HCT116 (cell line): Measurements from ENCODE around the gene UTF1. TPM values are rescaled to one million over a fixed set of nuclear protein-coding genes. Genes with fewer than 3 reads are reported as not detected.

ENCODE experiments used
- ATAC-seq: fragments of 200-7000 bp; cut with Tn5 transposase; 2 replicates; pipeline ENCODE4 v1.9.1; 2020; ENCODE audit warnings: mild to moderate bottlenecking, moderate library complexity
- BruUV-seq: library from RNA; stranded (reverse); fragments of 400-500 nt; replicated peaks from 2 replicates; lab custom pipeline; 2021; lab: Mats Ljungman, UMichigan
- CTCF ChIA-PET: fragments of 300-600 bp; sonication (Branson Sonifier 250); formaldehyde crosslinking; loops from one replicate; lab custom pipeline; 2021; ENCODE audit warnings: antibody characterized with exemption; lab: Charles Lee
- POLR2A ChIA-PET: fragments of 300-600, 350-600 bp; sonication (Branson Sonifier 250); formaldehyde crosslinking; loops from one replicate; lab custom pipeline; 2021; ENCODE audit warnings: antibody characterized with exemption; lab: Charles Lee
- RAD21 ChIA-PET, 2 experiments: fragments of 300-600 bp; sonication (Branson Sonifier 250); formaldehyde crosslinking; loops; one replicate each; lab custom pipeline; 2023; ENCODE audit warnings: low total read pairs in 2 of 2; ENCODE audit not compliant: uncharacterized antibody in 2 of 2, unreplicated experiment in 2 of 2, low non-redundant PET in 1 of 2; lab: Charles Lee
- DNase-seq: peaks from one replicate; pipeline ENCODE4 v3.0.0-alpha.2; 2010; ENCODE audit warnings: low read depth, low spot score
- H2AFZ ChIP-seq: fragments of 200-600 bp; shearing (Covaris generic), sonication (generic); 2 replicates; pipeline ENCODE4 v1.6.1; 2017; ENCODE audit warnings: low read depth, mixed run types, mixed read lengths, antibody characterized with exemption, low read length; ENCODE audit not compliant: poor library complexity, severe bottlenecking
- H3K27ac ChIP-seq: 2 replicates; pipeline ENCODE4 v1.5.1; 2012; ENCODE audit warnings: low read depth, low read length
- H3K27me3 ChIP-seq: fragments of 200-600 bp; sonication (generic); 2 replicates; pipeline ENCODE4 v1.6.1; 2016; ENCODE audit warnings: mixed run types, low read length, mixed read lengths; ENCODE audit not compliant: insufficient read depth
- H3K36me3 ChIP-seq, 2 experiments: fragments of 200-500 bp in 1 of 2; fragments of 200-600 bp in 1 of 2; sonication (Bioruptor generic) in 1 of 2; sonication (generic) in 1 of 2; 2 replicates each; pipeline versions ENCODE4 v1.5.1 to v1.6.1; 2014 to 2016; ENCODE audit warnings: low read length in 2 of 2, inconsistent platforms in 1 of 2, mixed read lengths in 1 of 2, mixed run types in 1 of 2; ENCODE audit not compliant: insufficient read depth in 2 of 2, control insufficient read depth in 1 of 2
- H3K4me1 ChIP-seq, 2 experiments: fragments of 200-600 bp in 1 of 2; sonication (generic) in 1 of 2; 2 replicates each; pipeline versions ENCODE4 v1.5.1 to v1.6.1; 2012 to 2017; ENCODE audit warnings: low read length in 2 of 2, inconsistent platforms in 1 of 2, mild to moderate bottlenecking in 1 of 2, mixed read lengths in 1 of 2, mixed run types in 1 of 2, moderate library complexity in 1 of 2; ENCODE audit not compliant: insufficient read depth in 2 of 2, control insufficient read depth in 1 of 2
- H3K4me2 ChIP-seq: fragments of 200-600 bp; sonication (generic); 2 replicates; pipeline ENCODE4 v1.6.1; 2017; ENCODE audit warnings: mixed run types, low read length, mixed read lengths
- H3K4me3 ChIP-seq, 2 experiments: fragments of 200-600 bp in 1 of 2; sonication (generic) in 1 of 2; replicated peaks in 1 of 2; 2 replicates each; pipeline ENCODE4 v1.5.1; 2011 to 2016; ENCODE audit warnings: low read length in 2 of 2, control low read depth in 1 of 2, low read depth in 1 of 2, mild to moderate bottlenecking in 1 of 2, mixed read lengths in 1 of 2, mixed run types in 1 of 2
- H3K79me2 ChIP-seq: fragments of 200-600 bp; sonication (generic); 2 replicates; pipeline ENCODE4 v1.6.1; 2017; ENCODE audit warnings: mild to moderate bottlenecking, mixed run types, low read length, moderate library complexity, mixed read lengths; ENCODE audit not compliant: insufficient read depth
- H3K9ac ChIP-seq: fragments of 200-600 bp; sonication (generic); 2 replicates; pipeline ENCODE4 v1.6.1; 2016; ENCODE audit warnings: low read length, mixed read lengths
- H3K9me2 ChIP-seq: fragments of 200-600 bp; sonication (generic), shearing (Covaris generic); 2 replicates; pipeline ENCODE4 v1.6.1; 2017; ENCODE audit warnings: mixed run types, mild to moderate bottlenecking, moderate library complexity; ENCODE audit not compliant: insufficient read depth
- H3K9me3 ChIP-seq, 2 experiments: fragments of 200-500 bp in 1 of 2; fragments of 200-600 bp in 1 of 2; sonication (Bioruptor generic) in 1 of 2; sonication (generic) in 1 of 2; 2 replicates each; pipeline ENCODE4 v1.6.1; 2014 to 2017; ENCODE audit warnings: low read length in 2 of 2, mixed read lengths in 2 of 2, inconsistent platforms in 1 of 2, low read depth in 1 of 2, mild to moderate bottlenecking in 1 of 2, mixed run types in 1 of 2, moderate library complexity in 1 of 2; ENCODE audit not compliant: control insufficient read depth in 1 of 2, insufficient read depth in 1 of 2
- H4K20me1 ChIP-seq: fragments of 200-600 bp; sonication (generic), shearing (Covaris generic); 2 replicates; pipeline ENCODE4 v1.6.1; 2017; ENCODE audit warnings: mixed run types, mild to moderate bottlenecking, moderate library complexity; ENCODE audit not compliant: insufficient read depth
- ATF3 ChIP-seq: IDR thresholded peaks from 2 replicates; pipeline ENCODE4 v1.6.1; 2012
- CTCF ChIP-seq, 3 experiments: fragments of 200-600 bp in 1 of 3; sonication (generic) in 1 of 3; IDR thresholded peaks in 2 of 3; conservative IDR thresholded peaks in 1 of 3; 2 replicates each; pipeline ENCODE4 v1.5.1; 2012 to 2017; ENCODE audit warnings: low read depth in 2 of 3, low read length in 2 of 3, antibody characterized with exemption in 1 of 3, borderline replicate concordance in 1 of 3, control low read depth in 1 of 3, mild to moderate bottlenecking in 1 of 3, mixed read lengths in 1 of 3, mixed run types in 1 of 3, moderate library complexity in 1 of 3; ENCODE audit not compliant: insufficient read depth in 1 of 3
- ELF1 ChIP-seq: IDR thresholded peaks from 2 replicates; pipeline ENCODE4 v1.6.1; 2012; ENCODE audit warnings: low read depth, borderline replicate concordance
- EZH2 ChIP-seq: fragments of 200-600 bp; sonication (generic); IDR thresholded peaks from 2 replicates; pipeline ENCODE4 v1.6.1; 2017; ENCODE audit warnings: antibody characterized with exemption, mixed run types
- EZH2phosphoT487 ChIP-seq: fragments of 200-600 bp; IDR thresholded peaks from 2 replicates; pipeline ENCODE4 v1.6.1; 2018; ENCODE audit warnings: antibody characterized with exemption, borderline replicate concordance
- FOSL1 ChIP-seq: IDR thresholded peaks from 2 replicates; pipeline ENCODE4 v1.6.1; 2012; ENCODE audit warnings: low read depth
- MAX ChIP-seq: IDR thresholded peaks from 2 replicates; pipeline ENCODE4 v1.6.1; 2012
- POLR2A ChIP-seq: IDR thresholded peaks from 2 replicates; pipeline ENCODE4 v1.7.0; 2011; ENCODE audit warnings: borderline replicate concordance; ENCODE audit not compliant: insufficient read depth, insufficient read length; ENCODE audit errors: extremely low read depth
- POLR2AphosphoS5 ChIP-seq: IDR thresholded peaks from 2 replicates; pipeline ENCODE4 v1.6.1; 2011; ENCODE audit warnings: mild to moderate bottlenecking, low read depth, low read length, moderate library complexity
- SIN3A ChIP-seq: IDR thresholded peaks from 2 replicates; pipeline ENCODE4 v1.6.1; 2012; ENCODE audit warnings: low read depth
- SP1 ChIP-seq: IDR thresholded peaks from 2 replicates; pipeline ENCODE4 v1.6.1; 2012; ENCODE audit warnings: low read depth
- SRF ChIP-seq: IDR thresholded peaks from 2 replicates; pipeline ENCODE4 v1.6.1; 2012; ENCODE audit warnings: low read depth
- TCF7L2 ChIP-seq: IDR thresholded peaks from 2 replicates; pipeline ENCODE4 v1.7.0; 2011; ENCODE audit warnings: borderline replicate concordance, inconsistent platforms; ENCODE audit not compliant: insufficient read depth, insufficient read length; ENCODE audit errors: extremely low read depth
- intact Hi-C: fragments of 100-400 bp; cut with micrococcal nuclease; formaldehyde crosslinking; loops from 2 replicates; pipeline ENCODE4 v1.10.0; 2022
- total RNA-seq: library from RNA; stranded (reverse); gene quantifications from one replicate; pipeline ENCODE4 v1.2.1, GENCODE V29; 2021; ENCODE audit not compliant: unreplicated experiment

The UTF1 gene
- total RNA-seq, 1 experiment from 2014 or later = not detected

GRCh38 chr10:133238466-133238804 lies 8.4 kb downstream of the UTF1 start:
- H3K27ac ChIP-seq = no peak overlapping the region
- H3K79me2 ChIP-seq = no peaks in the 10 kb centered on the region
- H4K20me1 ChIP-seq = no peaks in the 10 kb centered on the region
- TF ChIP-seq TCF7L2 (no peak), EZH2 (no peak), EZH2phosphoT487 (no peak), SRF (no peak), FOSL1 (no peak), SP1 (no peak), POLR2A (no peak), POLR2AphosphoS5 (no peak), SIN3A (no peak), ELF1 (no peak), ATF3 (no peak), MAX (no peak), CTCF (IDR thresholded peaks at IDR 0.05 in 2 of 3, conservative IDR thresholded peaks at IDR 0.05 in 1 of 3; ENCODE audit: borderline replicate concordance in 1 of 3, insufficient read depth in 1 of 3, low read depth in 2 of 3, low read length in 2 of 3) (no peak)
- no TSS peak for BruUV-seq
- H3K4me1 ChIP-seq = no peaks in the 10 kb centered on the region
- ChIA-PET RAD21 (no interaction called here), CTCF (no interaction called here), POLR2A (no interaction called here)
- DNase-seq (no peak), ATAC-seq (no peak)
- H3K27me3 ChIP-seq = no peaks in the 10 kb centered on the region
- intact Hi-C loops = no loop called here
- no peak overlapping the region for H3K9ac ChIP-seq
- no peaks in the 10 kb centered on the region for H3K9me3 ChIP-seq
- no peaks in the 10 kb centered on the region for H3K9me2 ChIP-seq
- H2AFZ ChIP-seq = no peak overlapping the region
- H3K4me2 ChIP-seq = no peak overlapping the region
- H3K36me3 ChIP-seq = no peaks in the 10 kb centered on the region
- H3K4me3 ChIP-seq = no peak overlapping the region
